ENCODE data around the gene BIN1.

BIN1 gene

GRCh38 chr2:127146820-127147502 is 40.0 kb upstream of the BIN1 start:
- H3K4me3 ChIP-seq (ENCODE audit: low read depth, low read length) = no peak overlapping the region
- no peak for TF ChIP-seq CTCF (conservative IDR thresholded peaks at IDR 0.05; ENCODE audit: low read depth, low read length)
- peak; percentile 40 for DNase-seq (ENCODE audit: low read depth)

DNA sequence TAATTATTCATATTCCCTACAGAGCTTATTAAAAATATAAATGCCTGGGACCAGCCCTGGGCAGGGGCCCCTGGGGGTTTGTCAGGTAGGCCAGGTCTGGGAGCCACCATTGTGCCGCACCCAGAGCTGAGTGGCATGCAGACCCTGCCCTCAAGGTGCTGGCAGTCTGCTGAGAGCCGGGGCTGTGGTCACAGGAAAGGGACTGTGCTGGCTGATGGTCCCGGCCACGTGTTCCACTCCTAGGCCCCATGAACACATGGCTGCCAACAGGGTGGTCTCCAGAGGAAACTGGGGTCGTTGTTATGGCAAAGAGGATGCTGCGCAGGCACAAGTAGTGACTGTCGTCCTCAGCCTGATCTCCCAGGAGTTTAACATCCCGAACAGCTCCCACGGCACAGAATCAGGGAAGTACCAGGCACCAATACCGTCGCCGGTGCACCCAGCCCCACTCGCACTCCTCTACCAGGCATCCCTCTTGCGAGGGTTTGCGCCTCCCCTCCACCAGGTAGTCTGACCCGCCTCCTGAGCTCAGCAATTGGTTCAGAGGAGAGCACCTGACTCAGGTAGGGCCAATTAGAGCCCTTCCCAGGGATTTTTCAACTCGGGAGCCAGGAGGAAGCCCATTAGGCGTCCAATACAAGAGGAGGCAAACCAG is 39.2 kb upstream of the BIN1 start:
- no peak overlapping the region for H3K4me3 ChIP-seq (ENCODE audit: low read depth, low read length)
- no peak for TF ChIP-seq CTCF (conservative IDR thresholded peaks at IDR 0.05; ENCODE audit: low read depth, low read length)
- no peak for DNase-seq (ENCODE audit: low read depth)

DNA sequence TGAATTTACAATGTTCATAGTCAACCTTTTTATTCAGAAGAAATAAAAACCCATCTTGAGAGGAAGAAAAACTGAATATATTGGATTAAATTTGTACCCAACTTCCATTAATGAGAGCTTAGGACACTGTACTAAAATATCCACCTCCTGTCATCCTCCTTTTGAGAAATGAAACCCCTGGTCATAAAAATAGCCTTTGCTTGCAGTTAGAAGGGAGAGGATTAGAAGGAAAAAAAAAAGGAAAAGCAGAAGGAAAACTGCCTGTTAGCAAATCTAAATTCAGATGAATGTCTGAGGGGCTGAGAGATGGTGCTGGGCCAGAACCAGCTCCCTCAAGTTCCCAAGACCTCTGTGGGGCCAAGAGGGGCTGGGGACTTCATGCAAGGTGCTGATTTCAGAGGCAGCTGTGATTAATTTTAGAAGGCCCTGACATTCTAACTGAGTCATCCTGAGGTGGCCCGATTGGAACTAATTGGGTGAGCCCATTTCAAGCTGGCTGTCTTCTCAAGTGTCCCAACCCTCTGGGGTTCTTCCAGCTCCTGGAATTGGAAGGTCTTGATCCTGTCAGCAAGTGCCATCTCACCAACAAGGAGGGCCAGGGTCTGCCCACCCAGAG is 38.4 kb upstream of the BIN1 start:
- no peak overlapping the region for H3K4me3 ChIP-seq (ENCODE audit: low read depth, low read length)
- no peak for DNase-seq (ENCODE audit: low read depth)
- no peak for TF ChIP-seq CTCF (conservative IDR thresholded peaks at IDR 0.05; ENCODE audit: low read depth, low read length)

- DNase-seq (ENCODE audit: low read depth) = peak; percentile 87
- H3K4me3 ChIP-seq (ENCODE audit: low read depth, low read length) = no peak overlapping the region
Observed at GRCh38 chr2:127143841-127144782, 37.2 kb upstream of the BIN1 start.

GRCh38 chr2:127142663-127143630 is 36.0 kb upstream of the BIN1 start:
- DNase-seq (ENCODE audit: low read depth) = peak; percentile 40
- no peak overlapping the region for H3K4me3 ChIP-seq (ENCODE audit: low read depth, low read length)
- TF ChIP-seq CTCF (conservative IDR thresholded peaks at IDR 0.05; ENCODE audit: low read depth, low read length) = peak; percentile 45

More at GRCh38 chr2:127143841-127144782, 37.2 kb upstream of the BIN1 start:
- no peak for TF ChIP-seq CTCF (conservative IDR thresholded peaks at IDR 0.05; ENCODE audit: low read depth, low read length)

- TF ChIP-seq CTCF (conservative IDR thresholded peaks at IDR 0.05; ENCODE audit: low read depth, low read length) = no peak
- DNase-seq (ENCODE audit: low read depth) = no peak
Observed at GRCh38 chr2:127140538-127140937, 33.6 kb upstream of the BIN1 start.

More at GRCh38 chr2:127140538-127140937, 33.6 kb upstream of the BIN1 start:
- no peak overlapping the region for H3K4me3 ChIP-seq (ENCODE audit: low read depth, low read length)
